GM23338 (cell line): ENCODE data around the gene GCSH. TPM values are rescaled to one million over a fixed set of nuclear protein-coding genes. Genes with fewer than 3 reads are reported as not detected.

Experiments used
- ATAC-seq: fragments of 200-7000 bp; cut with Tn5 transposase; 3 replicates; pipeline ENCODE4 v1.9.1; 2020
- DNase-seq: peaks from one replicate; pipeline ENCODE4 v3.0.0-alpha.2; 2015; ENCODE audit warnings: low spot score
- H2AFZ ChIP-seq: fragments of 200-600 bp; sonication (generic); 2 replicates; pipeline ENCODE4 v1.8.0; 2016; ENCODE audit warnings: antibody characterized with exemption, mild to moderate bottlenecking, moderate library complexity
- H3F3A ChIP-seq: fragments of 200-600 bp; sonication (generic); replicated peaks from 2 replicates; pipeline ENCODE4 v1.8.0; 2017; ENCODE audit warnings: antibody characterized with exemption, mixed run types, low read depth
- H3K27ac ChIP-seq: fragments of 200-600 bp; sonication (generic); 2 replicates; pipeline ENCODE4 v1.6.1; 2016; ENCODE audit warnings: low read depth
- H3K27me3 ChIP-seq: fragments of 200-600 bp; sonication (generic); 2 replicates; pipeline ENCODE4 v1.8.0; 2016; ENCODE audit warnings: mild to moderate bottlenecking, mixed run types, moderate library complexity; ENCODE audit not compliant: insufficient read depth
- H3K36me3 ChIP-seq: fragments of 200-600 bp; sonication (generic); 2 replicates; pipeline ENCODE4 v1.8.0; 2016; ENCODE audit warnings: mild to moderate bottlenecking; ENCODE audit not compliant: insufficient read depth
- H3K4me1 ChIP-seq: fragments of 200-600 bp; sonication (generic); 2 replicates; pipeline ENCODE4 v1.8.0; 2016; ENCODE audit warnings: mild to moderate bottlenecking, moderate library complexity; ENCODE audit not compliant: insufficient read depth
- H3K4me2 ChIP-seq: fragments of 200-600 bp; sonication (generic); 2 replicates; pipeline ENCODE4 v1.7.1; 2017; ENCODE audit warnings: mixed run types
- H3K4me3 ChIP-seq: fragments of 200-600 bp; sonication (generic); 2 replicates; pipeline ENCODE4 v1.6.1; 2016; ENCODE audit warnings: mixed run types
- H3K79me2 ChIP-seq: fragments of 200-600 bp; sonication (generic); replicated peaks from 2 replicates; pipeline ENCODE4 v1.8.0; 2017; ENCODE audit warnings: mild to moderate bottlenecking; ENCODE audit not compliant: insufficient read depth
- H3K9me2 ChIP-seq: fragments of 200-600 bp; sonication (generic); 2 replicates; pipeline ENCODE4 v1.8.0; 2017; ENCODE audit not compliant: insufficient read depth
- H4K20me1 ChIP-seq: fragments of 200-600 bp; sonication (generic); replicated peaks from 2 replicates; pipeline ENCODE4 v1.8.0; 2017; ENCODE audit warnings: mild to moderate bottlenecking; ENCODE audit not compliant: insufficient read depth
- H3K27ac Mint-ChIP-seq: 2 replicates; pipeline ENCODE4 v1.8.0; 2020; ENCODE audit warnings: inconsistent platforms, mild to moderate bottlenecking, moderate library complexity, mixed read lengths
- H3K27me3 Mint-ChIP-seq: 3 replicates; pipeline ENCODE4 v1.8.0; 2022; ENCODE audit warnings: low read depth, mild to moderate bottlenecking, moderate library complexity, mixed read lengths, inconsistent platforms; ENCODE audit not compliant: insufficient read depth, poor library complexity
- H3K36me3 Mint-ChIP-seq: 3 replicates; pipeline ENCODE4 v1.8.0; 2021; ENCODE audit warnings: low read depth, mild to moderate bottlenecking, inconsistent platforms, moderate library complexity, mixed read lengths
- H3K4me1 Mint-ChIP-seq: 3 replicates; pipeline ENCODE4 v1.8.0; 2020; ENCODE audit warnings: mild to moderate bottlenecking, inconsistent platforms, mixed read lengths
- H3K4me3 Mint-ChIP-seq: 3 replicates; pipeline ENCODE4 v1.8.0; 2021; ENCODE audit warnings: moderate library complexity, mild to moderate bottlenecking, inconsistent platforms, mixed read lengths
- H3K9me3 Mint-ChIP-seq: 3 replicates; pipeline ENCODE4 v1.8.0; 2020; ENCODE audit warnings: moderate library complexity, mild to moderate bottlenecking, inconsistent platforms, mixed read lengths
- CTCF ChIP-seq, 2 experiments: fragments of 200-600 bp in 1 of 2; sonication (generic) in 1 of 2; conservative IDR thresholded peaks; 2 replicates each; pipeline versions ENCODE4 v1.5.1 to v1.6.1; 2016 to 2017; ENCODE audit warnings: antibody characterized with exemption in 2 of 2, low read depth in 2 of 2, mild to moderate bottlenecking in 2 of 2, moderate library complexity in 1 of 2
- ETS1 ChIP-seq: IDR thresholded peaks from 2 replicates; pipeline ENCODE4 v1.6.1; 2016; ENCODE audit warnings: antibody characterized with exemption
- EZH2 ChIP-seq: fragments of 200-600 bp; sonication (generic); IDR thresholded peaks from one replicate; pipeline ENCODE4 v1.8.0; 2017; ENCODE audit warnings: antibody characterized with exemption, mild to moderate bottlenecking, low read depth; ENCODE audit not compliant: unreplicated experiment
- EZH2phosphoT487 ChIP-seq: fragments of 200-600 bp; sonication (generic); IDR thresholded peaks from one replicate; pipeline ENCODE4 v1.8.1; 2018; ENCODE audit warnings: antibody characterized with exemption; ENCODE audit not compliant: unreplicated experiment
- JUNB ChIP-seq: IDR thresholded peaks from one replicate; pipeline ENCODE4 v1.6.1; 2016; ENCODE audit warnings: antibody characterized with exemption; ENCODE audit not compliant: unreplicated experiment
- NANOG ChIP-seq: IDR thresholded peaks from 2 replicates; pipeline ENCODE4 v1.6.1; 2016; ENCODE audit warnings: antibody characterized with exemption, borderline replicate concordance
- POLR2AphosphoS5 ChIP-seq: IDR thresholded peaks from 2 replicates; pipeline ENCODE4 v1.6.1; 2016; ENCODE audit warnings: antibody characterized with exemption, low read depth
- REST ChIP-seq: IDR thresholded peaks from one replicate; pipeline ENCODE4 v1.6.1; 2018; ENCODE audit warnings: antibody characterized with exemption; ENCODE audit not compliant: unreplicated experiment
- STAT1 ChIP-seq: IDR thresholded peaks from one replicate; pipeline ENCODE4 v1.6.1; 2016; ENCODE audit warnings: antibody characterized with exemption; ENCODE audit not compliant: unreplicated experiment
- ZNF114 ChIP-seq: fragments of 250-450 bp; sonication (Bioruptor Pico); IDR thresholded peaks from 2 replicates; pipeline ENCODE4 v1.5.0; 2020; ENCODE audit warnings: mild to moderate bottlenecking, moderate library complexity
- ZNF331 ChIP-seq: fragments of 250-450 bp; sonication (Bioruptor Pico); IDR thresholded peaks from 2 replicates; pipeline ENCODE4 v1.5.0; 2020; ENCODE audit warnings: low read depth, mild to moderate bottlenecking, moderate library complexity
- polyA plus RNA-seq: library from polyadenylated mRNA; unstranded; fragments of >200 nt; fragmentation: Nextera tagmentation; extraction: Ambion mirVana; gene quantifications from 2 replicates; pipeline ENCODE4 v1.2.1, GENCODE V29; 2016
- total RNA-seq: library from RNA; depleted of rRNA; stranded (reverse); fragments of >200 nt; shearing (Covaris generic); gene quantifications from 2 replicates; pipeline ENCODE4 v1.2.3, GENCODE V29; 2014

The GCSH gene
- total and polyA plus RNA-seq, 2 experiments from 2014 or later, result 118 to 389 TPM

DNA sequence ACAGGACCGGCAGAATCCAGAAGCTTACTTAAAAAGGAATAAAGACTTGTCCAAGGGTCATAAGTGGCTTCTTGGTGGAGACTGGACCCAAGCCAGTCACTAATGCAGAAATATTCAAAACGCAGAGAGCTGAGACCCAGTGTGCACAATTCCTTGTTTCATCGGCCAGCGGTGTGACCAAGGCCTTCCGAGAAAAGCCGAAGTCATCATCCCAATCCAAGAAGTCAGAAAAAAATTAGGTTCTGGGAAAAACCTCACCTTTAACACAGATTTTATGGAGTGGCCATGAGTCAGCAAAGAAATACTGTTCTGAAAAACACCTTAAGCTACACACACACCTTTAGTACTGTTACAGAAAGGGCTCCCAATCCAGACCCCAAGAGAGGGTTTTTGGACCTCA, 1.0 kb upstream of the GCSH start:
- TF ChIP-seq ETS1 (no peak), NANOG (no peak), EZH2phosphoT487 (no peak), EZH2 (no peak), ZNF331 (no peak)
- Mint-ChIP-seq H3K4me3 (no peak overlapping the region), H3K27ac (no peak overlapping the region), H3K9me3 (peaks cover 3% of the 10 kb centered on the region; the same call in 2 of the 3 replicates), H3K27me3 (peaks cover 3% of the 10 kb centered on the region), H3K36me3 (peaks cover 5% of the 10 kb centered on the region; the same call in 1 of the 3 replicates), H3K4me1 (peaks cover 9% of the 10 kb centered on the region)
- Histone ChIP-seq H3K27ac (no peak overlapping the region), H3K4me2 (no peak overlapping the region), H3F3A (no peaks in the 10 kb centered on the region), H4K20me1 (peaks cover 3% of the 10 kb centered on the region; the same call in 1 of the 2 replicates), H3K9me2 (peaks cover 7% of the 10 kb centered on the region; the same call in 1 of the 2 replicates), H2AFZ (no peak overlapping the region), H3K36me3 (no peaks in the 10 kb centered on the region), H3K27me3 (no peaks in the 10 kb centered on the region), H3K4me3 (no peak overlapping the region), H3K4me1 (peaks cover 4% of the 10 kb centered on the region; the same call in 1 of the 2 replicates), H3K79me2 (peaks cover 34% of the 10 kb centered on the region)
- DNase-seq (no peak), ATAC-seq (no peak)

DNA sequence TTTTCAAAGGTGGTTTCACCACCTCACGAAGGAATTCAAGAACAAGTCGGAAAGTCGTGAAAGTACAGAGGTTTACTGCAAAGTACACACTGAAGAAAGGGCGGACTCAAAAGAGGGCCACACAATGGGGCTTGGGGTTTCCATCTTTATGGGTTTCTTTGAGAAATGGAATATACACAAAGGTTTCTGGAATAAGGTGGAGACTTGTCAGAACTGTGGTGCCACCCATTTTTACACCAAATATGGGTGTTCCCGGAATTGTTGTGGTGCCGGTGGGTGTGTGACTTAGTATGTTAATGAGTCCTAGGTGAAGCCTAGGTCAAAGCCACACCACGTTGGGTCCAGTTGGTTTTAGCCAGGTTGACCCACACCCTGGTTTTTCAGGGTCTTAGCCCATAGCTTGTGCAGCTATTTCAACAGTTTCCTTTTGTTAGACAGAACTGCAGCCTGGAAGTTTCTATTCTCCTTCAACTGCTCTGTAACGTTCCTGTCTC, 567 bp upstream of the GCSH start:
- ATAC-seq (no peak), DNase-seq (no peak)
- peaks cover 7% of the 10 kb centered on the region; the same call in 1 of the 2 replicates for H3K9me2 ChIP-seq
- H3K4me2 ChIP-seq, result peak overlapping the region; percentile 66; the same call in 1 of the 2 replicates
- H3K4me3 ChIP-seq, result peak overlapping the region; percentile 28; the same call in 1 of the 2 replicates
- H2AFZ ChIP-seq, result peak overlapping the region; percentile 64; the same call in 1 of the 2 replicates
- H3K4me1 ChIP-seq, result peaks cover 4% of the 10 kb centered on the region; the same call in 1 of the 2 replicates
- peaks cover 39% of the 10 kb centered on the region for H3K79me2 ChIP-seq
- Mint-ChIP-seq H3K4me1 (peaks cover 9% of the 10 kb centered on the region), H3K27ac (peak overlapping the region; percentile 43), H3K27me3 (peaks cover 2% of the 10 kb centered on the region), H3K36me3 (peaks cover 5% of the 10 kb centered on the region; the same call in 1 of the 3 replicates), H3K9me3 (peaks cover 3% of the 10 kb centered on the region; the same call in 2 of the 3 replicates), H3K4me3 (peak overlapping the region; percentile 61)
- peaks cover 7% of the 10 kb centered on the region; the same call in 1 of the 2 replicates for H4K20me1 ChIP-seq
- H3K36me3 ChIP-seq, result no peaks in the 10 kb centered on the region
- no peak overlapping the region for H3K27ac ChIP-seq
- H3K27me3 ChIP-seq, result no peaks in the 10 kb centered on the region
- no peaks in the 10 kb centered on the region for H3F3A ChIP-seq
- TF ChIP-seq STAT1 (no peak), REST (no peak), ZNF331 (no peak), NANOG (no peak), ETS1 (no peak), JUNB (no peak), POLR2AphosphoS5 (no peak), CTCF (conservative IDR thresholded peaks at IDR 0.05; ENCODE audit: low read depth in 2 of 2) (no peak), EZH2 (no peak), ZNF114 (no peak)
